OCI-LY3 (cell line): ENCODE measurements around the gene ZC3H11A.

ENCODE experiments used
- CTCF ChIP-seq: fragments of 200-600, 300-600 bp; sonication (generic); IDR thresholded peaks from 2 replicates; pipeline ENCODE4 v1.5.1; 2014; ENCODE audit warnings: antibody characterized with exemption, low read length, low read depth
- EZH2phosphoT487 ChIP-seq: fragments of 200-600 bp; shearing (Covaris generic); IDR thresholded peaks from 2 replicates; pipeline ENCODE4 v1.6.1; 2018; ENCODE audit warnings: antibody characterized with exemption, mixed run types, low read depth

DNA sequence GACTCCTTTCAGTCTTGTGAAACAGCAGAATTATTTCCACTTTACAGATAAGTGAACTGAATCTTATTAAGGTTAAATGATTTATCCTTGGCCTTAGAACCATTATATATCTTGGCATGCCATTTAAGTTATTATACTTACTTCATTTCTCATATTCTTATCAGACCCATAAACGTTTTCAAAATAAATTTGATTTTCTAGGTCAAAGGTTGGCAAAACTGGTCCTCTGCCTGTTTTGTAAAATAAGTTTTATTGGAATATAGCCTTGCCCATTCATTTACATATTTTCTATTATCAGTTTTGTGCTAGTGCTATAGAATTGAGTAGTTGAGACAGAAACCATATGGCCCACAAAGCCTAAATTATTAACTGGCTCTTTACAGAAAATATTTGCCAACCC is 33.1 kb downstream of the ZC3H11A start:
- TF ChIP-seq CTCF (no peak), EZH2phosphoT487 (no peak)
